Kidney (tissue), 14 donors: Measurements from ENCODE around the gene ZGLP1. TPM values are rescaled to one million over a fixed set of nuclear protein-coding genes. Genes with fewer than 3 reads are reported as not detected.

Source experiments
- DNase-seq, 5 donors: peaks; one replicate each; pipeline ENCODE4 v3.0.0-alpha.2; 2013 to 2020
- FAIRE-seq: peaks from 2 replicates; lab custom pipeline; 2012; peaks lifted over from hg19 to GRCh38; lab: Jason Lieb, UNC
- H3K27ac ChIP-seq, 2 donors: one replicate each; pipeline ENCODE4 v1.7.0; 2013; ENCODE audit warnings: low read depth in 2 of 2, low read length in 2 of 2, inconsistent platforms in 1 of 2
- H3K27me3 ChIP-seq: one replicate; pipeline ENCODE4 v1.7.1; 2013; ENCODE audit warnings: low read length, inconsistent platforms; ENCODE audit not compliant: control insufficient read depth, insufficient read depth
- H3K36me3 ChIP-seq, 3 donors: one replicate each; pipeline versions ENCODE4 v1.7.0 to v1.7.1; 2013; ENCODE audit warnings: low read length in 3 of 3, control low read depth in 1 of 3, inconsistent platforms in 1 of 3; ENCODE audit not compliant: insufficient read depth in 3 of 3, control insufficient read depth in 2 of 3
- H3K4me1 ChIP-seq, 3 donors: one replicate each; pipeline versions ENCODE4 v1.7.0 to v1.7.1; 2013; ENCODE audit warnings: low read length in 3 of 3, inconsistent platforms in 1 of 3, low read depth in 1 of 3; ENCODE audit not compliant: control insufficient read depth in 2 of 3, insufficient read depth in 2 of 3
- H3K4me3 ChIP-seq, 3 donors: one replicate each; pipeline versions ENCODE4 v1.7.0 to v1.8.1; 2013; ENCODE audit warnings: low read length in 3 of 3, control low read depth in 1 of 3, inconsistent platforms in 1 of 3
- H3K9ac ChIP-seq, 3 donors: one replicate each; pipeline versions ENCODE4 v1.7.0 to v1.7.1; 2013; ENCODE audit warnings: low read length in 3 of 3, control low read depth in 1 of 3, inconsistent platforms in 1 of 3
- H3K9me3 ChIP-seq, 3 donors: one replicate each; pipeline versions ENCODE4 v1.7.0 to v1.7.1; 2013; ENCODE audit warnings: low read length in 3 of 3, control low read depth in 1 of 3, inconsistent platforms in 1 of 3; ENCODE audit not compliant: control insufficient read depth in 2 of 3, insufficient read depth in 1 of 3
- CTCF ChIP-seq: IDR thresholded peaks from 3 replicates; pipeline ENCODE4 v1.5.1; 2012; ENCODE audit warnings: mild to moderate bottlenecking, moderate library complexity, borderline replicate concordance; ENCODE audit not compliant: insufficient read depth; ENCODE audit errors: extremely low read depth
- intact Hi-C: fragments of 100-400 bp; cut with DNase I; formaldehyde crosslinking; loops from one replicate; pipeline ENCODE4 v1.11.1; 2022
- polyA plus RNA-seq: library from polyadenylated mRNA; stranded (reverse); fragments of 350-450 nt; fragmentation: Illumina TruSeq; extraction: RNeasy Lipid Tissue Mini Kit (QIAGEN cat#74804); gene quantifications from one replicate; pipeline ENCODE4 v1.2.3, GENCODE V29; 2014; ENCODE audit warnings: low read depth, low replicate concordance; ENCODE audit not compliant: insufficient read depth
- total RNA-seq: library from RNA; stranded (reverse); fragmentation: NEBNext Ultra II Directional; extraction: Animal tissue kit (Norgen Biotek cat#: 25700); gene quantifications from one replicate; pipeline ENCODE4 v1.2.1, GENCODE V29; 2021
- donor health status: control.
- donor health status: control.
- donor health status: control.
- donor health status: control.
- donor health status: control.
- donor health status: DM: yes; HTN: yes; CAD: no.
- donor health status: Normal renal cell carcinoma (clear cell type).

ZGLP1 gene
- total and polyA plus RNA-seq, 2 donors from 2014 or later = 4.6 to 5.5 TPM

DNA sequence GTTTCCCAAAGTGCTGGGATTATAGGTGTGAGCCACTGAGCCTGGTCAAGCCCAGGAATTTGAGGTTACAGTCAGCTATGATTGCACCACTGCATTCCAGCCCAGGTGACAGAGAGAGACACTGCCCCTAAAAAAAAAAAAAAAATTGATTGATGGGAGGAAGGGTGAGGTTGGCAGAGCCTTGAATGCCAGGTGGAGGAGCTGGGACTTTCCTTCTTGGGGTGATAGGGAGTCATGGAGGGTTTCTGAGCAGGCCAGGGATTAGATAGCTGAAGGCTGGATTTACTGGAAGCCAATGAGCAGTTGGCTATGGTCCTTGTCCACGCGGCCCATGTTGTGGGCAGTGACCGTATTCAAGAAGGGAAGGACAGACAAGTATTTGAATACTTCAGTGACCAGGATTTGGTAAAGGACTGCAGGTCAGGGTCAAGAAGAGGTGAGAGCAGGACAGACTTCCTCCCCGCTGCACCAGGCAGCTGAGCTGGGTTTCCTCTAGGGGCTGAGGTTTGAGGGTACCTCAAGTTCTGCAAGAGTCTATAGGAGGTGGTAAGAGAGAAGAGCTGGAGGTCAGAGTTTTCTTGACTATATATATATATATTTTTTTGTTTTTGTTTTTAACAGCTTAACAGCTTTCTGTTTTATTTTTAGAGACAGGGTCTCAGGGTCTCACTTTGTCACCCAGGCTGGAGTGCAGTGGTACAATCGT lies 29.7 kb downstream of the ZGLP1 start:
- H3K9ac ChIP-seq = no peak overlapping the region

DNA sequence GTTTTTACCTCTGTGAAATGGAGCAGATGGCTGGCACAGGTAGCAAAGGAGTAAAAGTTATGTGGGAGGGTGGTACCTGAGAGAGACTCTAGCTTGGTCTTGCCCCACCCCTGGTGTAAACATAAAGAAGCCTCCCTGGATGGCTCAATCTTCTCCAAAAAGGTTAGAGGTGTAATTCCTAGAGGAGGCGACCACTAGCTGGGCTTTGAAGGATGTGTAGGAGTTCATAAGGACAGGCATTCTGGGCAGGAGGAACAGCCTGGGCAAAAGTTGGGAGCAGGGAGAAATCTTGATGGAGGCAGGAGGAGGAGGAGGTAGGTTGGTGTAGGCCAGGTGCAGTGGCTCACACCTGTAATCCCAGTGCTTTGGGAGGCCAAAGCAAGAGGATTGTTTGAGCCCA lies 30.7 kb downstream of the ZGLP1 start:
- Histone ChIP-seq H3K9ac (no peak overlapping the region), H3K4me3 (no peak overlapping the region), H3K27ac (no peak overlapping the region), H3K4me1 (no peaks in the 10 kb centered on the region), H3K9me3 (no peaks in the 10 kb centered on the region), H3K27me3 (no peaks in the 10 kb centered on the region), H3K36me3 (peaks cover 0 to 5% (median 0%) of the 10 kb centered on the region in 3 donors)
- TF ChIP-seq CTCF = no peak
- DNase-seq (no peak), FAIRE-seq (no peak)
- intact Hi-C loops = no loop called here

More for the DNA sequence above, 29.7 kb downstream of the ZGLP1 start:
- Histone ChIP-seq H3K36me3 (peaks cover 0 to 3% (median under 1%) of the 10 kb centered on the region in 3 donors), H3K27ac (no peak overlapping the region), H3K9me3 (no peaks in the 10 kb centered on the region), H3K27me3 (no peaks in the 10 kb centered on the region), H3K4me1 (no peaks in the 10 kb centered on the region), H3K4me3 (no peak overlapping the region)
- intact Hi-C loops = no loop called here
- DNase-seq = no peak
- no peak for FAIRE-seq
- no peak for TF ChIP-seq CTCF

DNA sequence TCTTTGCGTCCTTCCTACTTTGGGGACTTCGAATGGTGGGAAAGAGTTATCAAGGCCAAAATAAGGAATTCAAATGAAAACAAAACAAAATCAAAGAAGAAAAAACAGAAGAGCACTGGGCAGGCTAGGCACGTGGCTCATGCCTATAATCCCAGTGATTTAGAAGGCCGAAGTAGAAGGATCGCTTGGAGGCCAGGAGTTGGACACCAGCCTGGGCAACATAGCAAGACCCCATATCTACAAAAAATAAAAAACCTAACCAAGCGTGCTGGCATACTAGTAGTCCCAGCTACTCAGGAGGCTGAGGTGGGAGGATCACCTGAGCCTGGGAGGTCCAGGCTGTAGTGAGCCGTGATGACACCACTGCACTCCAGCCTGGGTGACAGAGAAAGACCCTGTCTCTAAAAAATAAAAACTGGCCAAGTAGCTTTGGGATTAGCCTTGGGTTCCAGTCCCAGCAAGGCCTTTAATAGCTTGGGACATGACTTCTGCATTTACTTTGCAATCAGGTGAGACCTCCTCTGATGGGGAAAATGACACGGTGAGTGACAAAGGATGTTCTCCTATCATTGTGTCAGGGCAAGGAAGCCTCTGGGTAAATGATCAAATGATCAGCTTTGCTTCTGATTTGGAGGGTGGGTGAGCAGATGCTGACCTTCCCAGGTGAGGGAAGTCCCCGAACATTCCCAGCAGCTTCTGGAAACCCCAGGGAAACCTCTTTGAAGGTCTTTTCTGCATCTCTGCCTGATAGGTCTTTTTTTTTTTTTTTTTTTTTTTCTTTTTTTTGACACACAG lies 31.6 kb downstream of the ZGLP1 start:
- no peak for DNase-seq
- intact Hi-C loops = no loop called here
- Histone ChIP-seq H3K4me3 (no peak overlapping the region), H3K9ac (no peak overlapping the region), H3K9me3 (no peaks in the 10 kb centered on the region), H3K27me3 (no peaks in the 10 kb centered on the region), H3K4me1 (no peaks in the 10 kb centered on the region), H3K27ac (no peak overlapping the region), H3K36me3 (peaks cover 0 to 5% (median 0%) of the 10 kb centered on the region in 3 donors)
- no peak for TF ChIP-seq CTCF
- no peak for FAIRE-seq
